GM21717 (cell line): Measurements from ENCODE around the gene AFF3.

Experiments used
- ATAC-seq: cut with Tn5 transposase; IDR thresholded peaks from one replicate; pipeline ENCODE4 v1.9.1; 2021; ENCODE audit warnings: mild to moderate bottlenecking, moderate library complexity; ENCODE audit not compliant: unreplicated experiment

Gene AFF3

DNA sequence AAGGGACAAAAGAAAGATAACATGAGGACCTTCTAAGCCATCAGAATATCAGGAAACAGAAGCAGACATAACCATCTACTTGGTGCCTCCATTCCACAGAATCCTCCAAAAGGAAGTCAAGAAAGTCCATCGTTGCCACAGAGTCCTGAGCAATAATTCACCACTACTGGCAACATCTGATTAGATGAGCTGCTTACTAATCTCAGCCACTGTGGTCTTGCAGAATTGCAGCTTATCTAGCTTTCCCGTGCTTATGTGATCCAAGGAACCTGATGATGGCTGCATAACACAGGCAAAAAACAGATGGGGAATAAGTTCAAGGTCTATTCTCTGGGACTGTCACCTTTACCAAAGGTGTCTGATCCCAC is 278.5 kb downstream of the AFF3 start:
- ATAC-seq = no peak

DNA sequence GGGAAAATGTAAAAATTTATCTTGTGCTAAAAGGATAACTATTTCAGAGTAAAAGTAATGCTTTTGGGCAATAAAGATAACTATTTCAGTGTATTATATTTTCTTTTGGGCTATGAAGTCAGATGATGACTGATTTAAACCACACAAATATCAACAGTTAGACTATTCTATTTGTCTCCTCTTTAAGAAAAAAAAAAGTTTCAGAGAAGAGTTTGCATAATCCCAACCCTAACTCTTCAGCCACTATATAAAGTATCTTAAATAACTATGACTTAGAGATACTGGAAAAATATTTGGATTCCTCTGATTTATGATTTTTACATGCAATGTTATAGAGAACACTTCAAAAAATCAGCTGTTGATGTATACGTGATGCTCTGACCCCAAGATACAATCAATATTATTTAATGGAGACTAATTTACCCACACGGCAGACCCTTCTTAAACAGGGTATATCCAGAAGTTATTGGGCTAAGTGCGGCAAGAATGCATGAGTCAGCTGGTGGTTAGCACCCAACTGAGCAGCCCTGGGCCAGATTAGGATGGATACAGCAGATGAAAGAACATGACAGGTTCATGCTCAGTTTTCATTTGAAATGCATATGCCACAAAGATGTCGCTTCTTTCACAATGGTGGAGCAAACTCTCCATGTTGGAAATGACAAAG is 279.0 kb downstream of the AFF3 start:
- no peak for ATAC-seq

DNA sequence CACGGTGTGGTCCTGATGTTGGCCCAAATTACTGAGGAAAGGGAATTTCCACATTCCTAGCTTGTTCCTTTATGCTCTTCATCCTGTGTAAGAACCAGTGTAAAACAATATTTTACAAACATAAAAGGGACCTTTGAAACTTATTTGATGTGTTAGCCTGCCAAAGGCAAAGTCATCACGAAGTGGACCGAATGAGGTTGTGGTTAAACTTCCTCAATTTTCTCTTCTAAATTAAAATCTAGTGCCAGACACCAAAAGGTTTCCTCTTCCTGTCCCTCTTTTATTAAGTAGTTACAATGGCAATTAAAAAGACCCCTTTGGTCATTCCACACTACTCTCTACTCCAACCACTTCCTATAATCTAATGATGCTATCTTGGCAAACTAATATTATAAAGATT is 279.8 kb downstream of the AFF3 start:
- no peak for ATAC-seq

DNA sequence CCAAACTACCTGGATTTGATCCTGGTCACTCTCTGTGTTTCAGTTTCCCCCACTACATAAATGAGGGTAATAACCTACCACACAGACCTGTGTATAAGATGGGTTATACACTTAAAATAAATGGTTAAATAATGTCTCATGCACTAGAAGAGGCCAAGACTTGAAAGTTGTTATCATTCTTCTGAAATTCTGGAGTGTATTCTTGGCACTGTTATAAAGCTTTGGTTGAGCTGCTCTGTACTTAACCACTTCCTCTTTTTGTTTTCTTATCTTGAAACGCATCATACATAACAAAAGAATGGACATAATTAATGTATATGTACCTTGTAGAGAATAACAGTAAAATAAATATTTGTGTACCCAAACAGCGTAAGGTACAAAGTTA is 281.0 kb downstream of the AFF3 start:
- ATAC-seq = no peak

DNA sequence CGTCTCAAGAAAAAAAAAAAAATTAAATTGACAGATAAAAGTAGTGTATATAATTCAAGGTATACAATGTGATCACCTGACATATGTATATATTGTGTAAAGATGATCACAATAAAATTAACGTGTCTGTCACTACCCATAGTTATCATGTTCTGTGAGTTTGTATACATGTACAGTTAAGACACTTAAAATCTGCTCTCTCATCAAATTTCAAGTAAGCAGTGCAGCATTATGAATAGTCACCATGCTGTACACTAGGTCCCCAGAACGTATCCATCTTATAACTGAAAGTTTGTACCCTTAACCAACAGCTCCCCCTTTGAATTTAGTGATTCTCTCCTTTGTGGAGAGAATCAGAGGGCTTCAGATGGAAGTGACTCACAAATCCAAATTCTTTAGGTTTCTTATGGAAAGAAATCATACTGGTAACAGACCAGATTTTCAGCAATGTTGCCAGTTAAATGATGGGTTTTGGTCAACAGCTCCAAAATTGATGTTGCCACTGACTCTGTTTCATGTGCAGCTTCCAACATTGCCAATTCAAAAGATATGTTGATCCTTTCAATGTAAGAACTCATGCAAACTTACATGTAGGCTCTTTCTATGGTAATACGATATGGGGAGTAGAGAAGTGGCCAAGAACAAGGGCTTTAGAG is 281.5 kb downstream of the AFF3 start:
- ATAC-seq = no peak

DNA sequence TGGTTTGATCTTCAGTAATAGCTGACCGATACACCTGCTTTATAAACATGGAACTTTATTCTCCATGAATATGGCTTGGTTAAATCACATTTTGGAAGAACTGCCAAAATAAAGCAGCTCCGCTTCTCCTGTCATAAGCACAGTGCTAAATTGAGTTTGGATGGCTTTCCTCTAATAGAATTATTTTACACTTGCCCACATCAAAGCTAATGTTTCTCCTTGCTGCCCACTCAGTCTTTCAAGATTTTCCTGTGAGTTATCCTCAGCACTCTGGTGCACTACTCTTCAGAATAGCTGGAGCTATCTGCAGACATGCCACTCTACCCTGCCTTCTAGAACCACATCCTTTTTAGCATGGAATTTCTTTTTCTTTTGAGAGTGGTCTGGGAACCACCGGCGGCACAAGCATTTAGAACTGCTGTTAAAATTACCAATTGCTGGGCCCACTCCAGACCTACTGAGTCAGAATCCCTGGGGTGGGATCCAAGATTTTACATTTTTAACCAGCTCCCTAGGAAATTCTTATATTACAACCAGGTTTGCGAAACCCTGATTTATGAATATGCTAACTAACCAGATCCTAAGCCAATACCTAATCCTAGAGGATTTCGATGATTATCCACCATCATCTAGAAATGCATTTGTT is 283.3 kb downstream of the AFF3 start:
- no peak for ATAC-seq

DNA sequence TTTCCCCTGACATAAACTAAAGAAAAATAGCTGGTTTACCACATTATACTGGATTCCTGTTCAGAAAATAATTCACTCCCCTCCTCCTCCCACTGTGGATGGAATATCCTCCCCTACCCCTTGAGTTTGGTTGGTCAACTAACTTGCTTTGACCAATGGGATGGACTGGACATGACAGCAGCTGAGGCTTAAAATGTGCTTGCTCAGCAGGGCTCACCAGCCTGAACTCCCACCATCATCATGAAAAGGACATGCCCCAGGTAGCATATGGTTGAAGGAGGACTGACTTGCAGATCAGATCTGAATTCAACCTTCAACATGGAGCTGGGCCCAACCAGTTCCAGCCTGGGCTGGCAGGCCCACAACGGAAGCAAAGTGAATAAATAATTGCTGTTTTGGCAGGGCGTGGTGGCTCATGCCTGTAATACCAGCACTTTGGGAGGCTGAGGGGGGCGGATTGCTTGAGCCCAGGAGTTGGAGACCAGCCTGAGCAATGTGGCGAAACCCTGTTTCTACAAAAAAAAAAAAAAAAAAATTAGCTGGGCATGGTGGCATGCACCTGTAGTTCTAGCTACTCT is 284.4 kb downstream of the AFF3 start:
- no peak for ATAC-seq

DNA sequence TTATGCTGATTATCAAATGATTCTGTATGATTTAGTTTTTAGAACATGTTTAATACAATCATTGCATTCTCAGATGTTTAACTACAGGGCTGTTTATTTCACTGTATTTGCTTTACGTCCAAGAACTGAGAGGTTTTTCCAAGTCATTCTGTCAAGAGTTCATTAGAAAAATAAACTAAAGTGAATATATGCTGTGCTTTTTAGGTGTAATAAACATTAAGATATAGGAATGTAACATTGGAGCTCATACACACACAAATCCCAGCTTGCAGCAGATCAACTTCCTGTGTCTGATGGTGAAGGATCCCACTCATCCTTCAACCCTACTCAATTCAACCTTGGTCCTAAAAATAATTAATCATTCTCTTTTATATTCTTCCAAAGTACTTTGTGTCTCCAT is 285.0 kb downstream of the AFF3 start:
- ATAC-seq = no peak

DNA sequence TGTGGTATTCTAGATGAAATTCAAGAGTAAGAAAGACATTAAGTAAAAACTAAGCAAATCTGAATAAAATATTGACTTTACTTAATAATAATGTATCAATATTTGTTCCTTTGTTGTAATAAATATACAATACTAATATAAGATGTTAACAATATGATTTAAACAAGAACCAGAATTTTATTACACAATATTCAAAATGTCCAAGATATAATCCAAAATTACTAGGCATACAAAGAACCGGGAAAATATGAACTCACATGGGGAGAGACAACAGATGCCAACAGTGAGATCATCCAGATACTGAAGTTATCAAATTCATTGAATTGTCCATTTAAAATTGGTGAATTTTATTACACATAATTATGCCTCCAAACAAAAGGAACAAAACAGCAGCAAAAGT is 286.3 kb downstream of the AFF3 start:
- no peak for ATAC-seq

DNA sequence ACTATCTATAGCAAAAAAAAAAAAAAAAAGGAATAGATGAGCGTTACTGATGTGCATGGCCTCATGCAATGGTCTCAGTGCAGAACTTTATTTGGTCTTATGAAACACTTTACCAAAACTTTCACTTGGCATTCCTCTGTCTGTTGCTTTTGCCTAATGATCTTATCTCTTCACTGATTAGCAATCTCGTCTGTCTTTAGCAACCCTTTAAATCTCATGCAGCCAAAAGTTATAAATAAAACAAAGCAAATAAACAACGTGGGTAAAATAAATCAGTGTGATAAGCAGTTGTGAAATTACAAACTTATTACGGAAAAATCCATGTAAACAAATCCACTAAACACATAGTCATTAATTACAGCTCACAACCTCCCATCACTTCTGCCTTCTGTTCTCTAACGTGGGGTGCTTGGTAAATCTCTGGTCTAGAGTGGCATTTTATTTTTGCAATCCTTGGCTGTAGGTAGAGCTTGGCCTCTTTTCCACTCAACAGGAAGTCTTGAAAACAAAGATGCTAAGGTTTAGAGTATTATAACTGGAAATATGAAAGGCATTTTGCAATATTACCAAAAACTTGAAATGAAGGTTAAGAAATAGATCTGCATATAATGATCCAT is 288.0 kb downstream of the AFF3 start:
- ATAC-seq = no peak

DNA sequence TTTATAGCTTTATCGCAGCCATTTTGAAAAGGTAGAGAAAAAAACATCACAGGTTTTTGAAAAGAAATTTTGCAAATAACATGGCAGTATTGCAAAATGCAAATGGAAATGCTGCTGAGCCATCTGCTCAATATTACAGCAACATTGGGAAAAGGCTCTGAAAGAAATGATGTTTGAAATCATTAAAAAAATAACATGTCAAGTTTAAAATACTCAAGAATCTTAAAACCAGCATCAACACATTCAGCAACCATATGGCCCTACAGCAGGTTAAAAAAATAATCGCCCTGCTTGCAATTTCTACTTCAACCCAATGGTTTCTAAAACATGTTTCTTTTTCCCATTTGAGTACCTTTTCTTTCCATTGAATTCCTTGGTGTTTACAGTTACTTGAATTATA is 289.4 kb downstream of the AFF3 start:
- no peak for ATAC-seq

DNA sequence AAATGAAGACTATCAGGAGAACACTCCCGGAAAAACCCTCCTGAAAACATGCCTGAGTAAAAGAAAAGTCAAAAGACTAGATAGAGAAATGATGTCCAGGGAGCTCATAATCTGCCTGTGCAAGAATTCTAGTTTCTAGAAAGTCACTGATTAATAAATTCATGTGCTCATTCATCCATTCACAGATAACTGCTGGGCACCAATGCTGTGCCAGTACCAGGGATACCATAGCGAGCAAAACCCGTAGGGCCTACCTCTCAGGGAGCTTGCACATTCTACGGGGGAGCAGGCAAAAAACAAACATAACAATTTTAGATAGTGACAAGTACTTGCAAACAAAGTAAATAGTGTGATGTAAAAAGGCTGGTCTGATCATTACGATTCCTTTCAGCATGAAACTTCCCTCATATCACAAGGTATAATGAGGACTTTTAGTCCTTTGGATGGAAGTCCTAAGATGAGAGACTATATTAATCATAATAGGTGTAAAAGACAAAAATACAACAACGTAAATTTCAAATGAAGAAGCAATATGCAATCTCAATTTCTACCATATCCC is 289.9 kb downstream of the AFF3 start:
- ATAC-seq = no peak

DNA sequence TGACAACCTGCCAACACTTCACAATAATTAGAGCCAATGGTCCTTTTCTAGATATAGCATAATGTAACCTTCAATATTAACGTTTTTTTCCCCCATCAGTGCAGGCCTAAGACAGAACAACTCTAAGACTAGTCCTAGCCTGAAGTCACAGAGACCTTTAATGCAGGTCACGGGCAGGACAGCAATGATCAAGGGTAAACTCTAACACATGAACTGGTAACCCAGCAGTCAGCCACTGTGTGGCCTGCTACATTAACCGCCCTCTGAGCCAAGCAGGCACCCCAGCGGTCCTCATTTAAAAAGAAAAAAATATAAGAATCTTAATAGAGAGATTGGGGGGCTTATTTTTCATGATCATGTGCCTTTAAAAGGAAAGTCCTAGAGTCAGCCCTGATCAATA is 290.6 kb downstream of the AFF3 start:
- no peak for ATAC-seq

DNA sequence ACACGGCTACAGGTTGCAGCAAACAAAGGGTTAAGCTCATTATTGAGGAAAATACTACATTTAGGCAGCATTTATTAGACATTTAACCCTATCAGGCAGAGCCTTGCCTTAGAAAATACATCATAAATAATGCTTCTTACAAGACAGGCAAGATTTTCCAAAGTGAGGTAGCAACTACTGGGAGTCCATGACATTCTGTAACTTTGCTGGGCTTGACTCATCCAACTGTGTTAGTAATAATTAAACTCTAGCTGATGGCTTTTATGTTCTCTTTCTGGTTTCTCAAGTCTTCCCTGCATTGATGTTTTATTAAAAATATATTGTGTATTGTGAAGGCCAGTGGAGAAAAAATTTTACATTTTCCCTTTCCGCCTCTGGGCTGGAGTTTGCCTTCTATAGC is 291.3 kb downstream of the AFF3 start:
- no peak for ATAC-seq

DNA sequence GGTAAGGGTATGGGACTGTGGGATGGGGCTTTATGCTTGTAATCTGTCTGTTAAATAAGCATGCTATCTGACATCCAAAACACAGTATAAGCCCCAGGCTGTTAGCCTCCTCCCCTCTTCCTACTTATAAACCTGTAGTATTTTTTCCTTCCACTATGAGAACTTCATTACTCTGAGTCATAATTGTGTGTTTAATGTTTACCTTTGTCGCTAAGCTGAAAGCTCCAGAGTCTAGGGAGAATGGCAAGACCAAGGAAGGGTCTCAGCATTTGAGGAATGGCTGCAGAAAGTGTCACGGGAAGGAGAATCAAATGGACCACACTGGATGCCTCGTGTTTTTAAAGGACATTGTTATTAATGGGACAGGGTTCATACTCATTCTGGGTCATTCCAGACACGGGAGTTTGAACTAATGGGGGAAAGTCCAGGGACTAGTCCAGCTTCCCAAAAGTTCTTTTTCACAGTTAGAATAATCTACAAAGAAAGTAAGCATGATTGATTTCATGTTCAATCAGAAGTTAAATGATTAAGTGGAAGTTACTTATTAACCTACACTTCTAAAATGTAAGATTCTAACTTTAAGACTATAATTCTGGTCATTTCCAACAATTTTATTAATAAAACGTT is 292.2 kb downstream of the AFF3 start:
- no peak for ATAC-seq

DNA sequence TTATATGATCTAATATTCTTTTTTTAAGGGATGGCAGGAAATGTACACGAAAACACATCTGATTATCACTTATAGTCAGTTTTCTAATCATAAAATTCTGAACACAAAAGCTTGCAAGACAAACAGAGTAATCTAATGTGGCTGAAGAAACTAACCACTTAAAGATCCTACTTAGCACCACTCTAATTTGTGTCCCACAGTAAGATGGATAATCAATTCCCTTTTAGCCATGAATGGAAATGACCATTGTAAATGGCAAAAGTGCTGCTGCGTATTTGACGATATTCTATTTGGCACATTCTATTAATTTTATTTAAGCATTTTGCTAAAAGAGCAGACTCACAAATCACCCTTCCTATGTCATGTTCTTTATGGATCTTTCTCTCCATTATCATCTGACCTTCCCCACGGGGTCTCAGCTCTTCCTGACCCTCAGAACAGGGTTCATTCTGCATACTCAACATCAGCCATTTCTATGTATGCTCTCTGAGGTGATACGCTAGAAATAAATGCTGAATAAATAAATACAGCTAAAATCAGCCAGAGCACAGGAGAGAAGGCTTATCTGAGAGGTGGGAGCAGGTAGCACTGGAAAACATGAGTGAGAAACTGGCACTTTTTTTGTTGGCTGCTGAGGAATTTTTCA is 295.8 kb downstream of the AFF3 start:
- ATAC-seq = no peak

DNA sequence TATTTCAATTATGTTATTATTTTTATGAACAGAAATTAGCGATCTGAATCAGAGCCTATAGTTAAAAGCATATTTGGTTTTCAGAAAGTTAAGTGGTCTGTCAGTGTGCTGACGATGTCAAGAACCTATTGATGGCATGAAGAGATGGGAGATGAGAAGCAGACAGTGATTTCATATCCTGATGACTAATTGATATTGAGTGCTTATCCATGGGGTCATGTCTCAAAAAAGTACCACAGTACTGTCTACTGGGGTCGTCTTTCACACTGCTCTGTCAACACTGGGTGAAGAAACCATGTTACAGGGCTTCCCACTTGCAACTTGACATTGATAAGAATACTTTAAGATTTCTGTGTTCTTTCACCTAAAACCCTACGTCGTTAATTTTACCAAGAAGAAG is 297.1 kb downstream of the AFF3 start:
- no peak for ATAC-seq

DNA sequence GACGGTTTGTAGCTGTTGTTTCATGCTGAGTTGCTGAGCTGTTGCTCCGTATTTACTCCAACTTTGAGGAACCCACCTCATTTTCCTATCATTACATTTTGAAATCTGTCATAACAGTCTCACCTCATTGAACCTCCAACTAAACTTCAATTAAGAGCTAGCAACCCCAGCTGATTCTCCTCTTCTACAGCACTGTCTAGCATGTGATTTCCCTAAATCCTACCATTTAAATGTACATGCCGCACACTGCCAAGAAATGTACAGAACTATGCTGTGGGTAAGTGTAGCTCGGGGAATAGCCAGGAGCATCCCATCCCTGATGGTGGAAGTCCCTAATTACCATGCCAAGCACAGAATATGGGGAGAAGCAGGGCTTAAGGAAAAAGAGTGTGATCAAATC is 299.9 kb downstream of the AFF3 start:
- ATAC-seq = no peak

DNA sequence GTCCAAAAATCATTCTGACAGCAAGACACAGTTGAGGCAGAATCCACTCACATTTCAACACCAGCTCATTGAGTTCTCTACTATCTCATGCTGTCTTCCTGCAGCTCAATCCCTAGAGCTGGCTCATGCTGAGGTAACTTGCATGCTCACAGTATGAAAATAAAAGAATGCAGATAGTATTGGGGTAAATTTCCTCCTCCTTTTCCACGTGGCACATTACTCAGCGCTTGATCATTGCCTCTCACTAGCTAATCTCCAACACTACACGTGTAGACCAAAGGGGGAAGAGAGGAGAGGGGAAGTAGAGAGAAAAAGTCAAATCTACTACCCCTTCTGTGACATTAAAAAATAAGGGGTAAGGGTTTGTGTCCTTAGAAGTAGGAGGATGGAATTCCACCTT is 300.6 kb downstream of the AFF3 start:
- ATAC-seq = no peak

DNA sequence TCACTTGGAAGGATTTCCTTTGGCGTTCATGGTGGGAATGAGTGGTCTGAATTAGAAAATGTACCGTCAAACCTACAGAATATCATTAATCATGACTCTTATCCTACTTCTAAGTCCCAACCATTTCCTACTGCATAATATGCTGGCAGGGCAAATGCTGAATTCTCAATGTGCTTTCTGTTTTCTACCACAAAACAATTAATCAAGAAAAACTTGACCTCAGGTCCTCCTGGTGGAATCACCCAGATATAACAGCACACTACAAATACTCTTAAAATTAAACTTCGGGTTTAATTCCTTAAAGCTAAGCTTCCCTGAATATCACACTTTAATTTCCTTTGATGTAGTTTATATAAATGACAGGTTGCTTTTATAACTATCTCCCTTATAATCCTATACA is 301.6 kb downstream of the AFF3 start:
- ATAC-seq = no peak
